ENCODE results near the gene ALDH3A1. TPM values are rescaled to one million over a fixed set of nuclear protein-coding genes. Genes with fewer than 3 reads are reported as not detected.

The ALDH3A1 gene
- total RNA-seq, 1 donor from 2014 or later, result 1.0 TPM

DNA sequence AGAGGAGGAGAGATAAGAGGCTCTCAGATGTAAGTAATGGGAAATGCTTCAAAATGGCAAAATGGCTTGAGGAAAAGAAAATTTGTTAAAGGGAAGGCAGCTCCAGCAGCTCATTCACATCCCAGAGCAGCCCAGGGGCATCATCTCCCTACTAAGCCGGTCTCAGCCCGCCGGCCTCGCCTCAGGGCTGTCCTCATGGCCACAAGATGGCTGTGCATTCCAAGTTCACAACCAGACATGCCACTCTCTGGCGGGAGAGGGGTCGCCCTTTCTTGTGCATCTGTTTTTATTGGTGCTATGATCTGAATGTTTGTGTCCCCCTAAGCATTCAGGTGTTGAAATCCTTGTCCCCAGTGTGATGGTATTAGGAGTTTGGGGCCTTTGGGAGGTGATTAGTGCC, 18.2 kb downstream of the ALDH3A1 start:
- H3K27me3 Mint-ChIP-seq, result peaks cover 20% of the 10 kb centered on the region
- peaks cover 6% of the 10 kb centered on the region for H3K4me1 Mint-ChIP-seq (ENCODE audit: low read depth)
- H3K4me3 Mint-ChIP-seq (ENCODE audit: low read depth), result no peak overlapping the region
- H3K36me3 Mint-ChIP-seq (ENCODE audit: insufficient read depth), result no peaks in the 10 kb centered on the region
- TF ChIP-seq, protein P1, sequence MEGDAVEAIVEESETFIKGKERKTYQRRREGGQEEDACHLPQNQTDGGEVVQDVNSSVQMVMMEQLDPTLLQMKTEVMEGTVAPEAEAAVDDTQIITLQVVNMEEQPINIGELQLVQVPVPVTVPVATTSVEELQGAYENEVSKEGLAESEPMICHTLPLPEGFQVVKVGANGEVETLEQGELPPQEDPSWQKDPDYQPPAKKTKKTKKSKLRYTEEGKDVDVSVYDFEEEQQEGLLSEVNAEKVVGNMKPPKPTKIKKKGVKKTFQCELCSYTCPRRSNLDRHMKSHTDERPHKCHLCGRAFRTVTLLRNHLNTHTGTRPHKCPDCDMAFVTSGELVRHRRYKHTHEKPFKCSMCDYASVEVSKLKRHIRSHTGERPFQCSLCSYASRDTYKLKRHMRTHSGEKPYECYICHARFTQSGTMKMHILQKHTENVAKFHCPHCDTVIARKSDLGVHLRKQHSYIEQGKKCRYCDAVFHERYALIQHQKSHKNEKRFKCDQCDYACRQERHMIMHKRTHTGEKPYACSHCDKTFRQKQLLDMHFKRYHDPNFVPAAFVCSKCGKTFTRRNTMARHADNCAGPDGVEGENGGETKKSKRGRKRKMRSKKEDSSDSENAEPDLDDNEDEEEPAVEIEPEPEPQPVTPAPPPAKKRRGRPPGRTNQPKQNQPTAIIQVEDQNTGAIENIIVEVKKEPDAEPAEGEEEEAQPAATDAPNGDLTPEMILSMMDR (IDR thresholded peaks at IDR 0.05; ENCODE audit: unreplicated experiment), result no peak
- no peak overlapping the region for H3K27ac Mint-ChIP-seq
- no peaks in the 10 kb centered on the region for H3K9me3 Mint-ChIP-seq (ENCODE audit: low read depth)
- no peak for DNase-seq (ENCODE audit: low spot score, unreplicated experiment)

DNA sequence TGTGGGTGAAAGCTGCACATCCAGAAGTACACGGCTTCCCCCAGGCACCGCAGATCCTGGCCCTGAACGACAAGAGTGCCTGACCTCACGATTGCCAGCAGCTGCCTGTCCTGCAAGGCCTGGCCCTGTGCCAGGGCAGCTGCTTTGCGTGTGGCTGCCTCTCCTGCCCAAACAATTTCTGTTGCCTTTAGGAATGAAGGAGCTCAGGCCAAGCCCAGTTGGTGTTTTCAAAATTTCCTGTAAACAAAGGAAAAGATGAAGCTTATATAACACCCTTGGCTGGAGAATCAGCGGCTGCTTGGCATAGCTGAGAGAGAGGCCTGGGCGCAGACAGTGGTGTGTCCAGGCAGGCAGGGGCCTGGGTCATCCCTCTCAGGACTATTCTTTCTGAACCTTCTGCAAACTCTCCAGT, 20.0 kb downstream of the ALDH3A1 start:
- Mint-ChIP-seq H3K9me3 (ENCODE audit: low read depth) (no peaks in the 10 kb centered on the region), H3K4me3 (ENCODE audit: low read depth) (no peak overlapping the region), H3K27ac (no peak overlapping the region), H3K4me1 (ENCODE audit: low read depth) (no peaks in the 10 kb centered on the region), H3K36me3 (ENCODE audit: insufficient read depth) (no peaks in the 10 kb centered on the region), H3K27me3 (peaks cover 20% of the 10 kb centered on the region)
- TF ChIP-seq, protein P1 (IDR thresholded peaks at IDR 0.05; ENCODE audit: unreplicated experiment), result no peak
- no peak for DNase-seq (ENCODE audit: low spot score, unreplicated experiment)

DNA sequence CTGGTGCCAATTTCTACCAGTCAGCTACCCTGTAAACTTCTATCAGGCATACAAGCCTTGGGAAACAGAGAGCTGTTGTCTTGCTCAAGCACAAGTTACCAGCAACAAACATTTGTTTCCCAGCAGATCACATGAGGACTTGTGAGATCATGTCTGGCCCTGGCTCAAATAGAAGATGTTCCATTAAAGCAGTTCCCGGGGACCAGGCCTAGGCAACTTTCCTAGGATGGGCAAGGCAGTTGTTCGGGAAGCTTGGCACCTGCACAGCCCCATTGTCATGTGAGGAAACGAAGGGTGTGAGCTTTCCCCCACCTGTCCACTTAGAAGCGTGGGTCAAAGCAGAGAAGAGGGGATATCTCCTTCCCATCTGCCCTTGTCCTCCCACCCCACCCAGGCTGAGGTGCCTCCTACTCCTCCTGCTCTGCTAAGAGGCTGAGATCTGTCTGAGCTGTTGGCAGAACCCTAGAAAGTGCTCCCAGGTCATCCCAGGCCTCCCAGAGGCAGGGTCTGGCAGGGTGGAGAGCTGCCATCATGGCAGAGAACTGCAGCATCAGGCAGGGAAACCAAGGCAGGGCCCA, 20.5 kb downstream of the ALDH3A1 start:
- DNase-seq (ENCODE audit: low spot score, unreplicated experiment), result no peak
- no peaks in the 10 kb centered on the region for H3K4me1 Mint-ChIP-seq (ENCODE audit: low read depth)
- H3K4me3 Mint-ChIP-seq (ENCODE audit: low read depth), result no peak overlapping the region
- peaks cover 18% of the 10 kb centered on the region for H3K27me3 Mint-ChIP-seq
- H3K27ac Mint-ChIP-seq, result no peak overlapping the region
- H3K36me3 Mint-ChIP-seq (ENCODE audit: insufficient read depth), result no peaks in the 10 kb centered on the region
- TF ChIP-seq, protein P1 (IDR thresholded peaks at IDR 0.05; ENCODE audit: unreplicated experiment), result no peak
- no peaks in the 10 kb centered on the region for H3K9me3 Mint-ChIP-seq (ENCODE audit: low read depth)

DNA sequence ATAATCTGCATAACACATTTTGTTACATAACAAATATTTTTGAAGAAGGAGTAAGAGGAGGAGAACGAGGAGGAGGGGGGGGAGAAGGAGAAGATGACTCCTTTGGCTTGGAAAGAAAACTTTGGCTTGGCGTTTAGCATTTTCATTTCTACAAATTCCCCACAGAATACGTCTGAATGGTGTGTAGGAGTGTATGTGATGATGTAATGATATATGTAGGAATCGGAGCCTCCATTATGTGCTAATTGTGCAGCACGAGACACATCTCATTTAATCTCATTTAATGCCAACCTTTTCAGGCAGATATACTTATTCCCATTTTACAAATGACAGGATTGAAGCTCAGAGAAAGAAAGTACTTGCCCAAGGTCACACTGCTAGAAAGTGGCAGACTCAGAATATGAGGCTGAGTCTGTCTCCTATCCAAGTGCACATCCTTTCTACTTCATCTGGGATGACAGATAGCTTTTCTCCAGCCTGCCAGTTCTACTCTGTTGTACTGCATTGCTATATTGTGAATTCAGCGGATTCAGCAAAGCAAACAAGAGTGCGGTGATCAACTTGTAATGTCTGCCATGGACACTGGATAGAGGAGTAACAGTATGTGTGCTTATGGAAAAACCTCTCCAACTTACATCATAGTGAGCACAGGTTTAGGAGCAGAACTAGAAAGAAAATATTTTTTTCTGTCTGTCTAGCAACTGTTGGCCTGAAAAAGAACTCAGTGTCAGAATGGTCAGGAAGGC, 21.3 kb downstream of the ALDH3A1 start:
- Mint-ChIP-seq H3K27me3 (peaks cover 14% of the 10 kb centered on the region), H3K9me3 (ENCODE audit: low read depth) (no peaks in the 10 kb centered on the region), H3K27ac (no peak overlapping the region), H3K4me3 (ENCODE audit: low read depth) (no peak overlapping the region), H3K4me1 (ENCODE audit: low read depth) (no peaks in the 10 kb centered on the region), H3K36me3 (ENCODE audit: insufficient read depth) (no peaks in the 10 kb centered on the region)
- no peak for DNase-seq (ENCODE audit: low spot score, unreplicated experiment)
- TF ChIP-seq, protein P1 (IDR thresholded peaks at IDR 0.05; ENCODE audit: unreplicated experiment), result no peak

DNA sequence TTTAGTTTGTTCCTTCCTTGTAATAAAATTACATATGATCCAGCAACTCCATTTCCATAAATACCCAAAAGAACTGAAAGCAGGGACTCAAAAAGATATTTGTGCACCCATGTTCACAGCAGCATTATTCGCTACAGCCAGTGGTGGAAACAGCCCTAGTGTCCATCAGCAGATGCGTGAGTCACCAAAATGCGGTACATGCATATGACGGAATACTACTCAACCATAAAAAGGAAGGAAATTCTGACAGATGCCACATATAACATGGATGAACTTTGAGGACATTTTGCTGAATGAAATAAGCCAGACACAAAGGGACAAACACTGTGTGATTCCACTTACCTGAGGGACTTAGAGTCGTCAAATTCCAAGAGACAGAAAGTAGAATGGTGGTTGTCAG, 22.6 kb downstream of the ALDH3A1 start:
- no peaks in the 10 kb centered on the region for H3K36me3 Mint-ChIP-seq (ENCODE audit: insufficient read depth)
- H3K4me1 Mint-ChIP-seq (ENCODE audit: low read depth), result no peaks in the 10 kb centered on the region
- no peak overlapping the region for H3K27ac Mint-ChIP-seq
- TF ChIP-seq, protein P1 (IDR thresholded peaks at IDR 0.05; ENCODE audit: unreplicated experiment), result no peak
- DNase-seq (ENCODE audit: low spot score, unreplicated experiment), result no peak
- peaks cover 9% of the 10 kb centered on the region for H3K27me3 Mint-ChIP-seq
- H3K9me3 Mint-ChIP-seq (ENCODE audit: low read depth), result no peaks in the 10 kb centered on the region
- H3K4me3 Mint-ChIP-seq (ENCODE audit: low read depth), result no peak overlapping the region

All from progenitor cell of endocrine pancreas (in vitro differentiated cells).